Renal cortical epithelial cell (primary cell): ENCODE results near the gene PLPPR5. TPM values are rescaled to one million over a fixed set of nuclear protein-coding genes. Genes with fewer than 3 reads are reported as not detected.

Source experiments
- DNase-seq: peaks from one replicate; pipeline ENCODE4 v3.0.0-alpha.2; 2011; ENCODE audit warnings: low read depth
- total RNA-seq: library from RNA; depleted of rRNA; stranded (reverse); fragments of >200 nt; gene quantifications from 2 replicates; pipeline ENCODE4 v1.2.3, GENCODE V29; 2014

PLPPR5 gene
- total RNA-seq, 1 donor from 2014 or later = 0.05 TPM

- DNase-seq = no peak
Observed at GRCh38 chr1:98849969-98850636, 154.6 kb downstream of the PLPPR5 start.

- peak; percentile 48 for DNase-seq
Observed at GRCh38 chr1:98842241-98842640, 162.4 kb downstream of the PLPPR5 start.
